Esophagus muscularis mucosa (tissue), 4 donors: ENCODE data around the gene TTYH2. TPM values are rescaled to one million over a fixed set of nuclear protein-coding genes. Genes with fewer than 3 reads are reported as not detected.
"Not testable (repeated sequence)": the region's sequence is repeated elsewhere in the genome, so short reads cannot be mapped to it uniquely, and the experiment has no call there.

Experiments used
- DNase-seq: peaks from one replicate; pipeline ENCODE4 v3.0.0-alpha.2; 2017; ENCODE audit errors: extremely low spot score
- H3K27ac ChIP-seq, 4 donors: fragments of 200-600 bp; sonication (generic); replicated peaks in 1 of 4; 1 replicate in 3 of 4; 2 replicates in 1 of 4; pipeline ENCODE4 v1.5.1; 2016 to 2019; ENCODE audit warnings: mild to moderate bottlenecking in 1 of 4
- H3K27me3 ChIP-seq, 4 donors: fragments of 200-600 bp; sonication (generic); one replicate each; pipeline versions ENCODE4 v1.5.1 to v1.6.0; 2016 to 2019
- H3K36me3 ChIP-seq, 4 donors: fragments of 200-600 bp; sonication (generic); one replicate each; pipeline ENCODE4 v1.5.1; 2016 to 2019
- H3K4me1 ChIP-seq, 4 donors: fragments of 200-600 bp; sonication (generic); one replicate each; pipeline ENCODE4 v1.5.1; 2016 to 2019
- H3K4me3 ChIP-seq, 4 donors: fragments of 200-600 bp; sonication (generic); 1 replicate in 2 of 4; 2 replicates in 2 of 4; pipeline ENCODE4 v1.5.1; 2016 to 2019; ENCODE audit warnings: mild to moderate bottlenecking in 4 of 4, moderate library complexity in 1 of 4
- H3K9me3 ChIP-seq, 4 donors: fragments of 200-600 bp; sonication (generic); 1 replicate in 3 of 4; 2 replicates in 1 of 4; pipeline ENCODE4 v1.5.1; 2016 to 2019
- CTCF ChIP-seq, 3 experiments: fragments of 200-600 bp in 2 of 3; fragments of 450-650 bp in 1 of 3; sonication (generic) in 2 of 3; IDR thresholded peaks; one replicate each; pipeline ENCODE4 v1.5.1; 2017 to 2019; ENCODE audit warnings: antibody characterized with exemption in 3 of 3, mild to moderate bottlenecking in 2 of 3, moderate library complexity in 1 of 3
- EP300 ChIP-seq: sonication (generic); formaldehyde crosslinking; IDR thresholded peaks from one replicate; pipeline ENCODE4 v1.6.1; 2017; ENCODE audit warnings: antibody characterized with exemption
- POLR2A ChIP-seq: fragments of 450-650 bp; IDR thresholded peaks from one replicate; pipeline ENCODE4 v1.6.1; 2017; ENCODE audit warnings: antibody characterized with exemption, moderate library complexity, mild to moderate bottlenecking, low read depth
- POLR2AphosphoS5 ChIP-seq, 2 donors: sonication (generic); formaldehyde crosslinking; IDR thresholded peaks; one replicate each; pipeline ENCODE4 v1.6.1; 2017; ENCODE audit warnings: antibody characterized with exemption in 2 of 2
- WGBS: methylation state at CpG from one replicate; pipeline ENCODE4 v1.1.5; 2018; 5-methylcytosine and 5-hydroxymethylcytosine counted together
- intact Hi-C: fragments of 100-400 bp; cut with DNase I; formaldehyde crosslinking; loops from one replicate; pipeline ENCODE4 v1.15.1; 2023
- total RNA-seq, 4 donors: library from RNA; depleted of rRNA; stranded (reverse); fragments of >200 nt; gene quantifications; one replicate each; pipeline versions ENCODE4 v1.1.0 to v1.2.1, GENCODE V29; 2016

Gene TTYH2
- total RNA-seq, 4 donors from 2014 or later: 5.8 to 11.3 (median 7.9) TPM

GRCh38 chr17:74183411-74183810, 30.0 kb upstream of the TTYH2 start:
- TF ChIP-seq CTCF (IDR thresholded peaks at IDR 0.05) (no peak), EP300 (no peak), POLR2AphosphoS5 (IDR thresholded peaks at IDR 0.05) (no peak), POLR2A (no peak)
- no peak for DNase-seq

GRCh38 chr17:74185571-74186185, 27.7 kb upstream of the TTYH2 start:
- no peak overlapping the region for H3K4me3 ChIP-seq
- intact Hi-C loops: no loop called here
- no peak overlapping the region for H3K27ac ChIP-seq
- no peaks in the 10 kb centered on the region for H3K36me3 ChIP-seq
- no peaks in the 10 kb centered on the region for H3K9me3 ChIP-seq
- no peak for DNase-seq
- H3K4me1 ChIP-seq: no peaks in the 10 kb centered on the region
- H3K27me3 ChIP-seq: peaks cover 0 to 79% (median 0%) of the 10 kb centered on the region in 4 donors
- no peak for TF ChIP-seq EP300
- TF ChIP-seq POLR2A: no peak
- no peak for TF ChIP-seq CTCF (IDR thresholded peaks at IDR 0.05)
- no peak for TF ChIP-seq POLR2AphosphoS5 (IDR thresholded peaks at IDR 0.05)
- WGBS: 70% methylated on average over 9 of the region's 9 CpGs

More at GRCh38 chr17:74183411-74183810, 30.0 kb upstream of the TTYH2 start:
- Histone ChIP-seq H3K27me3 (peaks cover 0 to 93% (median 0%) of the 10 kb centered on the region in 4 donors), H3K27ac (no peak overlapping the region), H3K4me3 (no peak overlapping the region), H3K4me1 (no peaks in the 10 kb centered on the region), H3K9me3 (no peaks in the 10 kb centered on the region), H3K36me3 (no peaks in the 10 kb centered on the region)
- 83% methylated on average over 9 of the region's 9 CpGs for WGBS
- intact Hi-C loops: no loop called here

GRCh38 chr17:74186498-74186897, 26.9 kb upstream of the TTYH2 start:
- DNase-seq: no peak
- Histone ChIP-seq H3K27ac (no peak overlapping the region), H3K4me3 (no peak overlapping the region), H3K27me3 (peaks cover 0 to 73% (median 0%) of the 10 kb centered on the region in 4 donors), H3K9me3 (no peaks in the 10 kb centered on the region), H3K4me1 (no peaks in the 10 kb centered on the region), H3K36me3 (no peaks in the 10 kb centered on the region)
- intact Hi-C loops: no loop called here
- TF ChIP-seq POLR2AphosphoS5 (IDR thresholded peaks at IDR 0.05) (no peak), CTCF (IDR thresholded peaks at IDR 0.05) (no peak)
- 95% methylated on average over 17 of the region's 20 CpGs for WGBS

GRCh38 chr17:74187761-74188160, 25.6 kb upstream of the TTYH2 start:
- Histone ChIP-seq H3K27me3 (peaks cover 0 to 60% (median 0%) of the 10 kb centered on the region in 4 donors), H3K4me1 (no peaks in the 10 kb centered on the region), H3K27ac (no peak overlapping the region), H3K36me3 (no peaks in the 10 kb centered on the region), H3K9me3 (no peaks in the 10 kb centered on the region), H3K4me3 (no peak overlapping the region)
- TF ChIP-seq EP300 (no peak), POLR2AphosphoS5 (IDR thresholded peaks at IDR 0.05) (no peak), POLR2A (no peak), CTCF (IDR thresholded peaks at IDR 0.05) (no peak)
- WGBS: 59% methylated on average over 11 of the region's 11 CpGs
- intact Hi-C loops: no loop called here
- DNase-seq: no peak

GRCh38 chr17:74188687-74189086, 24.7 kb upstream of the TTYH2 start:
- H3K4me3 ChIP-seq, DNase-seq, H3K4me1 ChIP-seq, intact Hi-C loops, H3K9me3 ChIP-seq, H3K27ac ChIP-seq, H3K36me3 ChIP-seq: not testable (repeated sequence)
- peaks cover 0 to 59% (median 0%) of the 10 kb centered on the region in 4 donors for H3K27me3 ChIP-seq
- WGBS: 98% methylated on average over 4 of the region's 4 CpGs
